NCI-H526 (cell line): ENCODE measurements around the gene GNAT2.

Source experiments
- DNase-seq, 2 experiments: peaks; one replicate each; lab custom pipeline; 2025; lab: John Stamatoyannopoulos, UW

Gene GNAT2

GRCh38 chr1:109641861-109642260 lies 22.4 kb upstream of the GNAT2 start:
- no peak for DNase-seq

- no peak for DNase-seq
Observed at GRCh38 chr1:109641078-109641740, 21.8 kb upstream of the GNAT2 start.

GRCh38 chr1:109640285-109640865 lies 21.0 kb upstream of the GNAT2 start:
- peak; percentile 64 to 86 for DNase-seq

- no peak for DNase-seq
Observed at GRCh38 chr1:109639841-109640184, 20.4 kb upstream of the GNAT2 start.

GRCh38 chr1:109639063-109639840 lies 19.8 kb upstream of the GNAT2 start:
- DNase-seq, result no peak

GRCh38 chr1:109637446-109637845 lies 18.0 kb upstream of the GNAT2 start:
- DNase-seq, result no peak

GRCh38 chr1:109636201-109636952 lies 17.0 kb upstream of the GNAT2 start:
- no peak for DNase-seq

GRCh38 chr1:109635862-109636200 lies 16.4 kb upstream of the GNAT2 start:
- DNase-seq, result no peak

GRCh38 chr1:109634771-109635750 lies 15.6 kb upstream of the GNAT2 start:
- no peak for DNase-seq

GRCh38 chr1:109634292-109634691 lies 14.9 kb upstream of the GNAT2 start:
- DNase-seq, result no peak

- DNase-seq, result no peak
Observed at GRCh38 chr1:109632671-109633346, 13.4 kb upstream of the GNAT2 start.

GRCh38 chr1:109631513-109632505 lies 12.4 kb upstream of the GNAT2 start:
- DNase-seq, result no peak

- no peak for DNase-seq
Observed at GRCh38 chr1:109630898-109631512, 11.6 kb upstream of the GNAT2 start.

GRCh38 chr1:109630081-109630897 lies 10.9 kb upstream of the GNAT2 start:
- peak in 1 of 2 experiments; percentile 43 for DNase-seq

GRCh38 chr1:109629372-109630030 lies 10.1 kb upstream of the GNAT2 start:
- DNase-seq, result no peak

GRCh38 chr1:109628540-109629321 lies 9.3 kb upstream of the GNAT2 start:
- DNase-seq, result no peak
